ENCODE measurements around the gene APLN. TPM values are rescaled to one million over a fixed set of nuclear protein-coding genes. Genes with fewer than 3 reads are reported as not detected.

APLN gene
- total RNA-seq, 2 experiments from 2014 or later = 3.5 TPM

GRCh38 chrX:129613596-129613995 lies 41.2 kb downstream of the APLN start:
- ATAC-seq = no peak
- DNase-seq = no peak
- intact Hi-C loops (cut with micrococcal nuclease) = no loop called here
- peaks cover 2% of the 10 kb centered on the region for H3K4me1 Mint-ChIP-seq (ENCODE audit: low read depth)
- no peak overlapping the region for H3K4me3 Mint-ChIP-seq
- ChIA-PET POLR2A (no interaction called here), CTCF (no interaction called here)
- H3K36me3 Mint-ChIP-seq (ENCODE audit: low read depth) = no peaks in the 10 kb centered on the region
- H3K27ac Mint-ChIP-seq = no peak overlapping the region
- H3K9me3 Mint-ChIP-seq = no peaks in the 10 kb centered on the region
- TF ChIP-seq, protein P1, sequence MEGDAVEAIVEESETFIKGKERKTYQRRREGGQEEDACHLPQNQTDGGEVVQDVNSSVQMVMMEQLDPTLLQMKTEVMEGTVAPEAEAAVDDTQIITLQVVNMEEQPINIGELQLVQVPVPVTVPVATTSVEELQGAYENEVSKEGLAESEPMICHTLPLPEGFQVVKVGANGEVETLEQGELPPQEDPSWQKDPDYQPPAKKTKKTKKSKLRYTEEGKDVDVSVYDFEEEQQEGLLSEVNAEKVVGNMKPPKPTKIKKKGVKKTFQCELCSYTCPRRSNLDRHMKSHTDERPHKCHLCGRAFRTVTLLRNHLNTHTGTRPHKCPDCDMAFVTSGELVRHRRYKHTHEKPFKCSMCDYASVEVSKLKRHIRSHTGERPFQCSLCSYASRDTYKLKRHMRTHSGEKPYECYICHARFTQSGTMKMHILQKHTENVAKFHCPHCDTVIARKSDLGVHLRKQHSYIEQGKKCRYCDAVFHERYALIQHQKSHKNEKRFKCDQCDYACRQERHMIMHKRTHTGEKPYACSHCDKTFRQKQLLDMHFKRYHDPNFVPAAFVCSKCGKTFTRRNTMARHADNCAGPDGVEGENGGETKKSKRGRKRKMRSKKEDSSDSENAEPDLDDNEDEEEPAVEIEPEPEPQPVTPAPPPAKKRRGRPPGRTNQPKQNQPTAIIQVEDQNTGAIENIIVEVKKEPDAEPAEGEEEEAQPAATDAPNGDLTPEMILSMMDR (IDR thresholded peaks at IDR 0.05) = no peak
- H3K27me3 Mint-ChIP-seq = no peaks in the 10 kb centered on the region

- intact Hi-C loops (cut with micrococcal nuclease) = no loop called here
- CTCF ChIA-PET = interaction anchor here (0.8 kb wide), 1 partner anchor 448 kb away, joined by 5 read pairs; no protein-coding TSS in a partner anchor
- Mint-ChIP-seq H3K36me3 (ENCODE audit: low read depth) (no peaks in the 10 kb centered on the region), H3K27me3 (no peaks in the 10 kb centered on the region), H3K4me1 (ENCODE audit: low read depth) (peaks cover 2% of the 10 kb centered on the region), H3K9me3 (no peaks in the 10 kb centered on the region), H3K27ac (no peak overlapping the region), H3K4me3 (no peak overlapping the region)
- no peak for DNase-seq
- TF ChIP-seq, protein P1 (IDR thresholded peaks at IDR 0.05) = no peak
- POLR2A ChIA-PET = no interaction called here
- no peak for ATAC-seq
Measured at GRCh38 chrX:129612396-129612795, 42.4 kb downstream of the APLN start.

- Mint-ChIP-seq H3K27me3 (no peaks in the 10 kb centered on the region), H3K9me3 (no peaks in the 10 kb centered on the region), H3K4me3 (no peak overlapping the region), H3K36me3 (ENCODE audit: low read depth) (no peaks in the 10 kb centered on the region), H3K4me1 (ENCODE audit: low read depth) (peaks cover 13% of the 10 kb centered on the region), H3K27ac (no peak overlapping the region)
- intact Hi-C loops (cut with micrococcal nuclease) = loop anchor here (5.0 to 10.0 kb wide), 3 partner anchors 118 to 585 kb away; no protein-coding TSS in a partner anchor
- TF ChIP-seq, protein P1 (IDR thresholded peaks at IDR 0.05) = no peak
- ChIA-PET POLR2A (no interaction called here), CTCF (interaction anchor here (0.8 to 2.1 kb wide), 7 partner anchors 8 to 451 kb away, joined by 3 to 8 read pairs (median 5); no protein-coding TSS in a partner anchor)
- ATAC-seq = no peak
- no peak for DNase-seq
Measured at GRCh38 chrX:129609395-129609794, 45.4 kb downstream of the APLN start.

- ChIA-PET POLR2A (no interaction called here), CTCF (interaction anchor here (0.8 to 2.1 kb wide), 3 partner anchors 29 to 452 kb away, joined by 3 to 8 read pairs (median 5); no protein-coding TSS in a partner anchor)
- DNase-seq (no peak), ATAC-seq (no peak)
- no peaks in the 10 kb centered on the region for H3K36me3 Mint-ChIP-seq (ENCODE audit: low read depth)
- no peak overlapping the region for H3K27ac Mint-ChIP-seq
- TF ChIP-seq, protein P1 (IDR thresholded peaks at IDR 0.05) = no peak
- intact Hi-C loops (cut with micrococcal nuclease) = loop anchor here (5.0 to 10.0 kb wide), 3 partner anchors 119 to 586 kb away; no protein-coding TSS in a partner anchor
- H3K9me3 Mint-ChIP-seq = no peaks in the 10 kb centered on the region
- no peaks in the 10 kb centered on the region for H3K27me3 Mint-ChIP-seq
- H3K4me3 Mint-ChIP-seq = no peak overlapping the region
- H3K4me1 Mint-ChIP-seq (ENCODE audit: low read depth) = peaks cover 19% of the 10 kb centered on the region
Measured at GRCh38 chrX:129608496-129608895, 46.3 kb downstream of the APLN start.

DNA sequence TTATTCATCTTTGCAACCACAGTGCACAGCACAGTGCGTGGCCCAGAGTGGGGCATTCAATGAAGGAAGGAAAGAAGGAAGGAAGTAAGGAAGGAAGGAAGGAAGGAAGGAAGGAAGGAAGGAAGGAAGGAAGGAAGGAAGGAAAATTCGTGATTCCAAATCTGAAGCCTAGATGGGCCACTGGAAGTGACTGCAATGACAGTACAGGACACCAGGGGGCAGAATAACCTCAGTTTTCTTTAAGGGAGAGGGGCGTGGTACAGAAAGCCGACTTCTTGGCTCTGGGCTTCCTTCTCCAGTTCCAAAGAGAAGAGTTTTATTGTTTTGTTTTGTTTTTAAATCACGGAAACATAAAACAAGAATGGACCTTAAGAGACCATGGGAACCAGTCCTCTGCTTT lies 47.8 kb downstream of the APLN start:
- intact Hi-C loops (cut with micrococcal nuclease) = loop anchor here (5.0 to 10.0 kb wide), 3 partner anchors 120 to 588 kb away; no protein-coding TSS in a partner anchor
- DNase-seq = peak; percentile 58

More for the DNA sequence above, 47.8 kb downstream of the APLN start:
- POLR2A ChIA-PET = interaction anchor here (0.6 kb wide), 1 partner anchor 660 kb away, joined by 3 read pairs; no protein-coding TSS in a partner anchor
- CTCF ChIA-PET = interaction anchor here (0.6 to 0.7 kb wide), 3 partner anchors 123 to 421 kb away, joined by 3 read pairs; no protein-coding TSS in a partner anchor
- Mint-ChIP-seq H3K27me3 (no peaks in the 10 kb centered on the region), H3K27ac (no peak overlapping the region), H3K9me3 (no peaks in the 10 kb centered on the region), H3K4me1 (ENCODE audit: low read depth) (peaks cover 19% of the 10 kb centered on the region), H3K4me3 (no peak overlapping the region), H3K36me3 (ENCODE audit: low read depth) (no peaks in the 10 kb centered on the region)
- ATAC-seq = peak; percentile 54
- TF ChIP-seq, protein P1 (IDR thresholded peaks at IDR 0.05) = peak; percentile 41
